Muscle layer of colon (tissue), 2 donors: ENCODE measurements around the gene NUP214.
"Not testable (repeated sequence)": the region's sequence is repeated elsewhere in the genome, so short reads cannot be mapped to it uniquely, and the experiment has no call there.

Source experiments
- H3K27ac ChIP-seq: one replicate; pipeline ENCODE4 v1.7.0; 2013; ENCODE audit warnings: low read depth, mild to moderate bottlenecking, low read length, moderate library complexity
- H3K27me3 ChIP-seq, 2 donors: one replicate each; pipeline ENCODE4 v1.7.0; 2013; ENCODE audit warnings: low read length in 2 of 2, mild to moderate bottlenecking in 2 of 2; ENCODE audit not compliant: insufficient read depth in 2 of 2, control insufficient read depth in 1 of 2
- H3K36me3 ChIP-seq: one replicate; pipeline ENCODE4 v1.7.0; 2013; ENCODE audit warnings: mild to moderate bottlenecking, low read length; ENCODE audit not compliant: insufficient read depth
- H3K4me1 ChIP-seq: one replicate; pipeline ENCODE4 v1.7.0; 2013; ENCODE audit warnings: mild to moderate bottlenecking, low read length; ENCODE audit not compliant: insufficient read depth
- H3K4me3 ChIP-seq, 2 donors: one replicate each; pipeline ENCODE4 v1.7.0; 2013; ENCODE audit warnings: low read length in 2 of 2, low read depth in 1 of 2, mild to moderate bottlenecking in 1 of 2, moderate library complexity in 1 of 2
- H3K9ac ChIP-seq: one replicate; pipeline ENCODE4 v1.7.0; 2013; ENCODE audit warnings: low read length
- H3K9me3 ChIP-seq: one replicate; pipeline ENCODE4 v1.7.0; 2013; ENCODE audit warnings: mild to moderate bottlenecking, low read length
- donor health status: abdominal sarcoma.
- donor health status: Adenocarcinoma of cecum.

NUP214 gene

GRCh38 chr9:131211920-131212319, 86.5 kb downstream of the NUP214 start:
- H3K27me3 ChIP-seq, H3K27ac ChIP-seq, H3K9ac ChIP-seq, H3K4me3 ChIP-seq, H3K9me3 ChIP-seq: not testable (repeated sequence)
- Histone ChIP-seq H3K36me3 (peaks cover 17% of the 10 kb centered on the region), H3K4me1 (peaks cover 22% of the 10 kb centered on the region)

- Histone ChIP-seq H3K4me1 (peaks cover 37% of the 10 kb centered on the region), H3K27me3 (no peaks in the 10 kb centered on the region), H3K9me3 (no peaks in the 10 kb centered on the region), H3K4me3 (peak overlapping the region in 1 of 2 donors; percentile 24), H3K36me3 (peaks cover 4% of the 10 kb centered on the region), H3K9ac (no peak overlapping the region), H3K27ac (peak overlapping the region; percentile 27)
Measured at GRCh38 chr9:131214286-131214856, 89.0 kb downstream of the NUP214 start.

DNA sequence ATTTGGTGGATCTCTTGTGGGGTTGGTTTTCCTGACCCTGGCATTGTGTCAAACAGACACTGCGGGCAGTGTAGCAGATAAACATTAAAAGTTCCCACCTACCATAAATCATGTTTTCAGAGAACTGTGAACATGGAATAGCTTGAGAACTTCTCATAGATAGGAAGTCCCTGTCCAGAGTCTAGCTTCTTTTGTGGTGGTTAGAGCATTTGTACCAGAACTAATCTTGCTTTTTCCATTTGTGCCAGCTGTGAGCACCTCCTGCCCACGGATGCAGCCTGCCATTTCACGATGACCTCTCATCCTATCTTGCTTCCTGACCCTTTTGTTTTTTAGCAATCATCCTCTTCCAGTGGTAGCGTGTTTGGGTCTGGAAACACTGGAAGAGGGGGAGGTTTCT, 89.5 kb downstream of the NUP214 start:
- no peaks in the 10 kb centered on the region for H3K36me3 ChIP-seq
- H3K4me1 ChIP-seq: peaks cover 37% of the 10 kb centered on the region
- H3K4me3 ChIP-seq: peak overlapping the region in 1 of 2 donors; percentile 24
- H3K27ac ChIP-seq: peak overlapping the region; percentile 27
- H3K9ac ChIP-seq: no peak overlapping the region
- no peaks in the 10 kb centered on the region for H3K9me3 ChIP-seq
- no peaks in the 10 kb centered on the region for H3K27me3 ChIP-seq

DNA sequence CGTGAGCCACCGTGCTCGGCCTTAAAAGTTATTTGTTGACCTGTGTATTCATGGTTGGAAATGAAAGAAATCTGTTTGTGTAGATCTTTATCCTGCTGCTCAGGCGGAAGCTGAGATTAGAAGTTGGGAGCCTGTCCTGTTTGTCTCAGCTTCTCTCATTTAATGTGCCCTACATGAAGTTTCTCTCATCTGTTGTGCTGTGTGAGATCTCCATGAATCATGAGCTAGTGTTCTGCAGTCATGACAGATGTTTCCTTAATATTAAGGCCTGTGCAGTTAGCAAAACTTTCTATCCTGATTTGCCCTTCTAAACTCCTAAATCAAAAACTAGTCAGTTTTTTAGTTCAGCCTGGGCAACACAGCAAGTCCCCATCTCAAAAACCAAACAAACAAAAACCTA, 91.4 kb downstream of the NUP214 start:
- Histone ChIP-seq H3K27ac (no peak overlapping the region), H3K36me3 (no peaks in the 10 kb centered on the region), H3K27me3 (no peaks in the 10 kb centered on the region), H3K4me1 (peaks cover 37% of the 10 kb centered on the region), H3K9ac (no peak overlapping the region), H3K9me3 (no peaks in the 10 kb centered on the region), H3K4me3 (no peak overlapping the region)

DNA sequence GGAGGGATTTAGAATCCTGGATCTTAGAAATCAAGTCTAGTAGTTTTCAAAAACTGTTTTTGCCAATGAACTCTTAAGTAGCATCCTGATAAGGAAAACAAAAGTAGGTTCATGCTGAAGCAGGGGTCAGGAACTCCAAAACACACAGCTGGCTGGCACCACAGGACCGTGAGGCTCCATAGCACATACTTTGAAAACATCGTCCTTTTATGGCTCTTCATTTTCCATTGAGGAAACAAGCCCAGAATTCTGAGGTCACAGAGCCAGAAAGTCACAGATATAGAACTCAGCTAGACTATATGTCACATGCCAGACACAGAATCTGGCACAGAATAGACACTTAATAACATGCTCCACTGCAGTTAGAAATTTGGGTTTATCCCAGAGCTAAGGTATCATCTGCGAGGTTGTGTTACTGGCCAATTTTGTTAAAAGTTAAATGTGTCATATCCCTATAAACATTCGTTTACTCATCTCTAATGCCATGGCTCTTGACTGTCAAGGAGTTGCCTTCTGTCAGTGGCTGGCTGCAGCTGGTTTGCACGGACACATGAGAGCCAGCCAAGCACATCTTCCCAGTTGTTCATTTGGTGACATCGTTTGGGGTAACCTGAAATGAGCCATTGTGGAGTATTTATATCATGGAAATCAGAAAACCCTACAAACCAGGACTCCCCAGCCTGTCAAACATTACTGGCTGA, 92.1 kb downstream of the NUP214 start:
- Histone ChIP-seq H3K4me3 (no peak overlapping the region), H3K36me3 (no peaks in the 10 kb centered on the region), H3K9ac (no peak overlapping the region), H3K27ac (no peak overlapping the region), H3K27me3 (no peaks in the 10 kb centered on the region), H3K9me3 (no peaks in the 10 kb centered on the region), H3K4me1 (peaks cover 37% of the 10 kb centered on the region)

DNA sequence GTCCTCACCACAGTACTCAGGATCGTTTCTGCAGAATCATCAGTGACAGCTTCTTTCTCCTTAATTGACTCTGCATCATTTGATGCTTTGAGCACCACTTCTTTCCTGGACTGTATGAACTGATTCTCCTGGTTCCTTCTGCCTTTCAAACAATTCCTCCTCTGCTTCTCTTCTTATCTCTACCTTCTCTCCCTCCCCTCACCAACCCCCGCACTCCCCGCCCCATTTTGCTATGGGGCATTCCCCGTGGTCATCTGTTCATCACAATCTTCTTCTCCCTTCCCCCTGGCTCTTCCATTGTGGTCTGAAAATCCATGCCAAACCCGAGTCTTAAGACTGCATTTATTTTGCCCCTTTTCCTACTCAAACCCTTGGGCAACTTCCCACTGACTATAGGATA, 93.0 kb downstream of the NUP214 start:
- Histone ChIP-seq H3K9me3 (no peaks in the 10 kb centered on the region), H3K27ac (no peak overlapping the region), H3K36me3 (no peaks in the 10 kb centered on the region), H3K27me3 (no peaks in the 10 kb centered on the region), H3K4me1 (peaks cover 37% of the 10 kb centered on the region), H3K4me3 (no peak overlapping the region), H3K9ac (no peak overlapping the region)

- Histone ChIP-seq H3K27ac (no peak overlapping the region), H3K9me3 (no peaks in the 10 kb centered on the region), H3K36me3 (no peaks in the 10 kb centered on the region), H3K27me3 (no peaks in the 10 kb centered on the region), H3K4me3 (no peak overlapping the region), H3K9ac (no peak overlapping the region), H3K4me1 (peaks cover 17% of the 10 kb centered on the region)
Measured at GRCh38 chr9:131220485-131220884, 95.1 kb downstream of the NUP214 start.

DNA sequence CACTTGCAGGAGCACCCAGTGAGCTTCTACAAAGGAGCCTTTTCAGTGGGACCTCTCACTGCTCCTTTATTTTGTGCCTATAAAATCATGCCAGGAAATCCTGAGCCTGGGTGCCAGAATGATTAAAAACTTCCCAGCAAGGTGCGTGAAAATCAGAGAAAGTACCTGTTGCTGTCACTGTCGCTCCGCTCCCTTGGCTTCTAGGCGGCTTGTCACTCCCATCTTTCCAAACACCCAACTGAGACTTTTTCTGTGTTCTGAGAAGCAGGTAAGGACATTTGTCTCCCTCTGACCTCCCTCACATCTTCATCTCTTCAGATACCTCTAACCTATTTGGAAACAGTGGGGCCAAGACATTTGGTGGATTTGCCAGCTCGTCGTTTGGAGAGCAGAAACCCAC, 97.1 kb downstream of the NUP214 start:
- H3K36me3 ChIP-seq: no peaks in the 10 kb centered on the region
- H3K9me3 ChIP-seq: no peaks in the 10 kb centered on the region
- H3K4me1 ChIP-seq: peaks cover 9% of the 10 kb centered on the region
- H3K27ac ChIP-seq: no peak overlapping the region
- no peaks in the 10 kb centered on the region for H3K27me3 ChIP-seq
- H3K4me3 ChIP-seq: no peak overlapping the region
- no peak overlapping the region for H3K9ac ChIP-seq

GRCh38 chr9:131226226-131226625, 100.8 kb downstream of the NUP214 start:
- H3K9me3 ChIP-seq: no peaks in the 10 kb centered on the region
- no peak overlapping the region for H3K4me3 ChIP-seq
- H3K9ac ChIP-seq: no peak overlapping the region
- peaks cover 28% of the 10 kb centered on the region for H3K36me3 ChIP-seq
- no peaks in the 10 kb centered on the region for H3K27me3 ChIP-seq
- H3K4me1 ChIP-seq: no peaks in the 10 kb centered on the region
- H3K27ac ChIP-seq: no peak overlapping the region

DNA sequence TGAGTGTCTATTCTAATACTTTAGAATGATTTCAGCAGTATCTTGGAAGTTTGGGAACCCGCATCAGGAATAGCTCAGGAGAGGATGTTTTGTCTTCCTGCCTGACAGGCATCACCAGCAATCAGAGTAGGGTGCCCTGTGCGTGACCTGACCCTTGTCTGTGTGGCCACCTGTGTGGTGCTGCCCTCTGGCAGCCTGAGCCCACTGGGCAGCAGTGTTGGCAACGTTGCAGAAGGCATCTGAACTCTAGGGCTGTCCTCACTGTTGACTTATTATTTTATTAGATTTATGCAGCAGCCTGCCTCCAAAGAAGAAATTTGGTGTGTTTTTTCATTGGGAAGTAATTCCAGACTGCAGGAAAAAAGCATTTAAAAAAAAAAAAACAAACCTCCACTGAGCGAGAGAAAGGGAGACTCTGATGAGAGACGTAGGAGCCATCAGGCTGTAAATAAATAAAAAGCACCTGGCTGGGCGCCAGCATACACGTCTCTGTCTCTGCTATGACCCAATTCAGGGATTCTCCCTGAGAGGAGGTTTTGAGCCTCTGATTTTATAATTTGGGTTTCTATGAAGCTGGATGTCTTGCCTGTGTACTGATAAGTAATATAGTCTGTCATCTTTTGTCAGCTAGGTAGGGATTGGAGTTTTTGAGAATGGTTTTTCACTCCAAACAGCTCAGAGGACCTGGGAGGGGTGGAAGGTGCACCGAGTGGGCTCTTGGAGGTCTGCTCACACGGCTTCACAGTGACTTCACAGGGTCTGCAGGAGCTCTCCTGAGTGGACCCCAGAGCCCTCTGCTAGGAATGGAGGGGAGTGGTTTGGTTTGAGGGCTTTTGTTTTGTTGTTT, 101.9 kb downstream of the NUP214 start:
- peaks cover 40% of the 10 kb centered on the region for H3K36me3 ChIP-seq
- H3K9me3 ChIP-seq: no peaks in the 10 kb centered on the region
- no peak overlapping the region for H3K4me3 ChIP-seq
- H3K27ac ChIP-seq: no peak overlapping the region
- H3K27me3 ChIP-seq: no peaks in the 10 kb centered on the region
- no peak overlapping the region for H3K9ac ChIP-seq
- no peaks in the 10 kb centered on the region for H3K4me1 ChIP-seq

DNA sequence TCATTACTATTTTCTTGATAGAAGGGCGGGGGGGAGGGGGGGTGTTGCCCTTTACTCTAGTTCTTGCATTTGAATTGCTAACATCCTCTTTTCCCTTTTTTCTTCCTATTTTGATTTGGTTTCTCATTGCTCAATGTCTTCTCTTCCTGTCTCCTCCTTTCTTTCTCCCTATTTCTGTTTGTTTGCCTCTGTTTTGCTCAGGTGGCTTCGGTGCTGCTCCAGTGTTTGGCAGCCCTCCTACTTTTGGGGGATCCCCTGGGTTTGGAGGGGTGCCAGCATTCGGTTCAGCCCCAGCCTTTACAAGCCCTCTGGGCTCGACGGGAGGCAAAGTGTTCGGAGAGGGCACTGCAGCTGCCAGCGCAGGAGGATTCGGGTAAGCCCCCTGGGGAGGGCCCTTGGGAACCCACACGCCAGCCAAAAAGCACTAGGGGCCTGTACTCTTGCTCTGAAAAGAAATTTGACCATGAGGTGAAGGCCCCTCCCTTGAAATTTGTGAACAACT, 102.6 kb downstream of the NUP214 start:
- Histone ChIP-seq H3K9ac (no peak overlapping the region), H3K27me3 (no peaks in the 10 kb centered on the region), H3K4me3 (no peak overlapping the region), H3K36me3 (peaks cover 43% of the 10 kb centered on the region), H3K9me3 (no peaks in the 10 kb centered on the region), H3K27ac (no peak overlapping the region), H3K4me1 (no peaks in the 10 kb centered on the region)
